Measurements from ENCODE around the gene FOXE1. TPM values are rescaled to one million over a fixed set of nuclear protein-coding genes. Genes with fewer than 3 reads are reported as not detected.

The FOXE1 gene
- total RNA-seq, 2 donors from 2014 or later: 0.97 to 5.5 TPM

- DNase-seq (ENCODE audit: low spot score): no peak
- intact Hi-C loops (cut with DNase I): no loop called here
Measured at GRCh38 chr9:97868859-97869258, 15.8 kb downstream of the FOXE1 start.

GRCh38 chr9:97873425-97873824 is 20.4 kb downstream of the FOXE1 start:
- Histone ChIP-seq H3K27ac (no peak overlapping the region), H3K9me3 (no peaks in the 10 kb centered on the region), H3K4me1 (replicated peaks) (no peaks in the 10 kb centered on the region), H3K4me3 (no peak overlapping the region), H3K36me3 (no peaks in the 10 kb centered on the region), H3K27me3 (replicated peaks; ENCODE audit: insufficient read depth) (no peaks in the 10 kb centered on the region)
- 95% methylated on average over 3 of the region's 3 CpGs for WGBS
- DNase-seq (ENCODE audit: low spot score): no peak
- TF ChIP-seq CTCF (IDR thresholded peaks at IDR 0.05): no peak
- no peak for TF ChIP-seq POLR2AphosphoS5 (IDR thresholded peaks at IDR 0.05)
- no peak for TF ChIP-seq POLR2A (IDR thresholded peaks at IDR 0.05)
- intact Hi-C loops (cut with DNase I): no loop called here

More at GRCh38 chr9:97868859-97869258, 15.8 kb downstream of the FOXE1 start:
- Histone ChIP-seq H3K9me3 (no peaks in the 10 kb centered on the region), H3K36me3 (no peaks in the 10 kb centered on the region), H3K4me1 (replicated peaks) (no peaks in the 10 kb centered on the region), H3K27ac (no peak overlapping the region), H3K4me3 (no peak overlapping the region), H3K27me3 (replicated peaks; ENCODE audit: insufficient read depth) (no peaks in the 10 kb centered on the region)
- TF ChIP-seq CTCF (IDR thresholded peaks at IDR 0.05) (no peak), POLR2A (IDR thresholded peaks at IDR 0.05) (no peak), POLR2AphosphoS5 (IDR thresholded peaks at IDR 0.05) (no peak)
- 68% methylated on average over 3 of the region's 3 CpGs for whole genome bisulfite sequencing

- no peaks in the 10 kb centered on the region for H3K27me3 ChIP-seq (replicated peaks; ENCODE audit: insufficient read depth)
Measured at GRCh38 chr9:97873882-97874281, 20.9 kb downstream of the FOXE1 start.

GRCh38 chr9:97874624-97875023 is 21.6 kb downstream of the FOXE1 start:
- Histone ChIP-seq H3K4me3 (no peak overlapping the region), H3K36me3 (no peaks in the 10 kb centered on the region), H3K9me3 (no peaks in the 10 kb centered on the region), H3K27ac (no peak overlapping the region), H3K4me1 (replicated peaks) (no peaks in the 10 kb centered on the region), H3K27me3 (replicated peaks; ENCODE audit: insufficient read depth) (no peaks in the 10 kb centered on the region)
- TF ChIP-seq POLR2A (IDR thresholded peaks at IDR 0.05) (no peak), CTCF (IDR thresholded peaks at IDR 0.05) (no peak), POLR2AphosphoS5 (IDR thresholded peaks at IDR 0.05) (no peak)
- 79% methylated on average over 6 of the region's 6 CpGs for WGBS
- DNase-seq (ENCODE audit: low spot score): no peak
- intact Hi-C loops (cut with DNase I): no loop called here

More at GRCh38 chr9:97873882-97874281, 20.9 kb downstream of the FOXE1 start:
- H3K4me3 ChIP-seq: no peak overlapping the region
- intact Hi-C loops (cut with DNase I): no loop called here
- H3K36me3 ChIP-seq: no peaks in the 10 kb centered on the region
- 56% methylated on average over 6 of the region's 6 CpGs for WGBS
- no peaks in the 10 kb centered on the region for H3K9me3 ChIP-seq
- no peaks in the 10 kb centered on the region for H3K4me1 ChIP-seq (replicated peaks)
- no peak for DNase-seq (ENCODE audit: low spot score)
- no peak overlapping the region for H3K27ac ChIP-seq
- TF ChIP-seq POLR2A (IDR thresholded peaks at IDR 0.05) (no peak), CTCF (IDR thresholded peaks at IDR 0.05) (no peak), POLR2AphosphoS5 (IDR thresholded peaks at IDR 0.05) (no peak)

- Histone ChIP-seq H3K9me3 (no peaks in the 10 kb centered on the region), H3K4me1 (replicated peaks) (no peaks in the 10 kb centered on the region), H3K36me3 (no peaks in the 10 kb centered on the region), H3K27me3 (replicated peaks; ENCODE audit: insufficient read depth) (no peaks in the 10 kb centered on the region), H3K27ac (no peak overlapping the region), H3K4me3 (no peak overlapping the region)
- DNase-seq (ENCODE audit: low spot score): no peak
- 93% methylated on average over 5 of the region's 5 CpGs for WGBS
- TF ChIP-seq CTCF (IDR thresholded peaks at IDR 0.05) (no peak), POLR2A (IDR thresholded peaks at IDR 0.05) (no peak)
- intact Hi-C loops (cut with DNase I): no loop called here
Measured at GRCh38 chr9:97875111-97875510, 22.1 kb downstream of the FOXE1 start.
